SK-N-SH treated with all-trans-retinoic acid at 6 μM for 48 hours (cell line): ENCODE data around the gene GPC6.

Experiments used
- ESRRG ChIP-seq: fragments of 250-450 bp; sonication (Bioruptor Pico); IDR thresholded peaks from 2 replicates; pipeline ENCODE4 v1.6.1; 2021; ENCODE audit warnings: mild to moderate bottlenecking
- GLIS3 ChIP-seq: fragments of 250-450 bp; sonication (Bioruptor Pico); IDR thresholded peaks from 2 replicates; pipeline ENCODE4 v1.5.0; 2020; ENCODE audit warnings: mild to moderate bottlenecking, moderate library complexity
- OSR1 ChIP-seq: fragments of 250-450 bp; sonication (Bioruptor Pico); IDR thresholded peaks from 2 replicates; pipeline ENCODE4 v1.8.0; 2022; ENCODE audit warnings: moderate library complexity, mild to moderate bottlenecking, inconsistent platforms
- ZC3H10 ChIP-seq: fragments of 250-450 bp; sonication (Bioruptor Pico); IDR thresholded peaks from 2 replicates; pipeline ENCODE4 v1.5.1; 2021; ENCODE audit warnings: mild to moderate bottlenecking, moderate library complexity
- ZNF565 ChIP-seq: fragments of 450-650 bp; formaldehyde crosslinking; conservative IDR thresholded peaks from 2 replicates; pipeline ENCODE4 v1.5.0; 2020; ENCODE audit warnings: low read depth, mild to moderate bottlenecking, moderate library complexity
- TF ChIP-seq, protein P1 (sequence below): fragments of 250-450 bp; sonication (Bioruptor Pico); IDR thresholded peaks from 2 replicates; pipeline ENCODE4 v1.8.0; 2020; ENCODE audit warnings: mild to moderate bottlenecking, moderate library complexity, borderline replicate concordance
- TF ChIP-seq, protein P2 (sequence below): fragments of 250-450 bp; sonication (Bioruptor Pico); IDR thresholded peaks from 2 replicates; pipeline ENCODE4 v1.5.1; 2021; ENCODE audit warnings: mild to moderate bottlenecking, moderate library complexity
- TF ChIP-seq, protein P3 (sequence below): fragments of 250-450 bp; sonication (Bioruptor Pico); IDR thresholded peaks from 2 replicates; pipeline ENCODE4 v1.5.1; 2020; ENCODE audit warnings: low read depth, mild to moderate bottlenecking, moderate library complexity

DNA sequence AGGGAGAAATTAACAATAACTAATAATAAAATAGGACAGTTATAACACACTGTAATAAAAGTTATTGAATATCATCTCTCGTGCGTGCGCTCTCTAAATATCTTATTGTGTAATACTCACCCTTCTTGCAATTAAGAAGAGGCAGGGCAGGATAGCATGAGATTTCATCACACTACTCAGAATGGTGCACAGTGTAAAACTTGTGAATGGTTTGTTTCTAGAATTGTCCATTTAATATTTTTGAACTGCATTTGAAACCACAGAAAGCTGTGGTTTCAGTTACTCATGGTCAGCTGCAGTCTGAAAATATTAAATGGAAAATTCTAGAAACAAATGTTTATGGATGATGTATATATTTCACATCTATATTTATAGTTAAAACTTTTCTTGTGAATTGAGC lies 1091.8 kb downstream of the GPC6 start:
- TF ChIP-seq, protein P1, sequence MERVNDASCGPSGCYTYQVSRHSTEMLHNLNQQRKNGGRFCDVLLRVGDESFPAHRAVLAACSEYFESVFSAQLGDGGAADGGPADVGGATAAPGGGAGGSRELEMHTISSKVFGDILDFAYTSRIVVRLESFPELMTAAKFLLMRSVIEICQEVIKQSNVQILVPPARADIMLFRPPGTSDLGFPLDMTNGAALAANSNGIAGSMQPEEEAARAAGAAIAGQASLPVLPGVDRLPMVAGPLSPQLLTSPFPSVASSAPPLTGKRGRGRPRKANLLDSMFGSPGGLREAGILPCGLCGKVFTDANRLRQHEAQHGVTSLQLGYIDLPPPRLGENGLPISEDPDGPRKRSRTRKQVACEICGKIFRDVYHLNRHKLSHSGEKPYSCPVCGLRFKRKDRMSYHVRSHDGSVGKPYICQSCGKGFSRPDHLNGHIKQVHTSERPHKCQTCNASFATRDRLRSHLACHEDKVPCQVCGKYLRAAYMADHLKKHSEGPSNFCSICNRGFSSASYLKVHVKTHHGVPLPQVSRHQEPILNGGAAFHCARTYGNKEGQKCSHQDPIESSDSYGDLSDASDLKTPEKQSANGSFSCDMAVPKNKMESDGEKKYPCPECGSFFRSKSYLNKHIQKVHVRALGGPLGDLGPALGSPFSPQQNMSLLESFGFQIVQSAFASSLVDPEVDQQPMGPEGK (CRISPR knock-in tag), result no peak
- TF ChIP-seq OSR1 (CRISPR knock-in tag), result no peak
- TF ChIP-seq ESRRG (CRISPR knock-in tag), result no peak
- TF ChIP-seq, protein P2, sequence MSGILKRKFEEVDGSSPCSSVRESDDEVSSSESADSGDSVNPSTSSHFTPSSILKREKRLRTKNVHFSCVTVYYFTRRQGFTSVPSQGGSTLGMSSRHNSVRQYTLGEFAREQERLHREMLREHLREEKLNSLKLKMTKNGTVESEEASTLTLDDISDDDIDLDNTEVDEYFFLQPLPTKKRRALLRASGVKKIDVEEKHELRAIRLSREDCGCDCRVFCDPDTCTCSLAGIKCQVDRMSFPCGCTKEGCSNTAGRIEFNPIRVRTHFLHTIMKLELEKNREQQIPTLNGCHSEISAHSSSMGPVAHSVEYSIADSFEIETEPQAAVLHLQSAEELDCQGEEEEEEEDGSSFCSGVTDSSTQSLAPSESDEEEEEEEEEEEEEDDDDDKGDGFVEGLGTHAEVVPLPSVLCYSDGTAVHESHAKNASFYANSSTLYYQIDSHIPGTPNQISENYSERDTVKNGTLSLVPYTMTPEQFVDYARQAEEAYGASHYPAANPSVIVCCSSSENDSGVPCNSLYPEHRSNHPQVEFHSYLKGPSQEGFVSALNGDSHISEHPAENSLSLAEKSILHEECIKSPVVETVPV (CRISPR knock-in tag), result no peak
- TF ChIP-seq GLIS3, result no peak
- no peak for TF ChIP-seq ZC3H10 (CRISPR knock-in tag)
- no peak for TF ChIP-seq ZNF565 (CRISPR knock-in tag)
- TF ChIP-seq, protein P3, sequence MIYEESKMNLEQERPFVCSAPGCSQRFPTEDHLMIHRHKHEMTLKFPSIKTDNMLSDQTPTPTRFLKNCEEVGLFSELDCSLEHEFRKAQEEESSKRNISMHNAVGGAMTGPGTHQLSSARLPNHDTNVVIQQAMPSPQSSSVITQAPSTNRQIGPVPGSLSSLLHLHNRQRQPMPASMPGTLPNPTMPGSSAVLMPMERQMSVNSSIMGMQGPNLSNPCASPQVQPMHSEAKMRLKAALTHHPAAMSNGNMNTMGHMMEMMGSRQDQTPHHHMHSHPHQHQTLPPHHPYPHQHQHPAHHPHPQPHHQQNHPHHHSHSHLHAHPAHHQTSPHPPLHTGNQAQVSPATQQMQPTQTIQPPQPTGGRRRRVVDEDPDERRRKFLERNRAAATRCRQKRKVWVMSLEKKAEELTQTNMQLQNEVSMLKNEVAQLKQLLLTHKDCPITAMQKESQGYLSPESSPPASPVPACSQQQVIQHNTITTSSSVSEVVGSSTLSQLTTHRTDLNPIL, result no peak
